Adrenal gland (tissue), 12 donors: ENCODE data around the gene GRM8. TPM values are rescaled to one million over a fixed set of nuclear protein-coding genes. Genes with fewer than 3 reads are reported as not detected.
"Not testable (repeated sequence)": the region's sequence is repeated elsewhere in the genome, so short reads cannot be mapped to it uniquely, and the experiment has no call there.

Source experiments
- DNase-seq, 7 donors: peaks; one replicate each; pipeline ENCODE4 v3.0.0-alpha.2; 2019 to 2020
- H3K27ac ChIP-seq, 5 donors: fragments of 200-600 bp; sonication (generic) in 4 of 5; 1 replicate in 3 of 5; 2 replicates in 2 of 5; pipeline versions ENCODE4 v1.5.1 to v1.8.0; 2016 to 2020; ENCODE audit warnings: mild to moderate bottlenecking in 1 of 5
- H3K27me3 ChIP-seq: fragments of 200-600 bp; 2 replicates; pipeline ENCODE4 v1.8.0; 2021
- H3K36me3 ChIP-seq, 2 donors: fragments of 200-600 bp; replicated peaks in 1 of 2; 1 replicate in 1 of 2; 2 replicates in 1 of 2; pipeline versions ENCODE4 v1.5.1 to v1.8.0; 2018 to 2022
- H3K4me1 ChIP-seq, 2 donors: fragments of 200-600 bp; replicated peaks in 1 of 2; 1 replicate in 1 of 2; 2 replicates in 1 of 2; pipeline versions ENCODE4 v1.5.1 to v1.8.0; 2018 to 2021
- H3K4me3 ChIP-seq, 4 donors: fragments of 200-600 bp; sonication (generic) in 3 of 4; one replicate each; pipeline ENCODE4 v1.5.1; 2016 to 2018
- H3K9me3 ChIP-seq, 3 donors: fragments of 200-600 bp; sonication (generic) in 1 of 3; replicated peaks in 1 of 3; 1 replicate in 2 of 3; 2 replicates in 1 of 3; pipeline versions ENCODE4 v1.5.1 to v1.8.0; 2016 to 2021
- POLR2A ChIP-seq, 2 donors: fragments of 450-650 bp; IDR thresholded peaks; one replicate each; pipeline ENCODE4 v1.6.1; 2017; ENCODE audit warnings: antibody characterized with exemption in 2 of 2, mild to moderate bottlenecking in 2 of 2, moderate library complexity in 1 of 2
- WGBS, 4 donors: extraction: QIAGEN DNeasy Blood & Tissue Kit in 2 of 4; methylation state at CpG; one replicate each; pipeline versions ENCODE4 v1.1.5 to v1.1.7; 2013 to 2017; 5-methylcytosine and 5-hydroxymethylcytosine counted together
- intact Hi-C, 2 donors: fragments of 100-400 bp; cut with DNase I; formaldehyde crosslinking; loops; one replicate each; pipeline versions ENCODE4 v1.14.1 to v1.15.0; 2022 to 2023
- polyA plus RNA-seq, 3 donors: library from polyadenylated mRNA; stranded (reverse); fragments of 200-250 nt in 2 of 3; fragments of 350-450 nt in 1 of 3; fragmentation: Illumina TruSeq in 1 of 3; extraction: RNeasy Lipid Tissue Mini Kit (QIAGEN cat#74804) in 1 of 3; gene quantifications; one replicate each; pipeline ENCODE4 v1.2.3, GENCODE V29; 2013 to 2014
- total RNA-seq, 9 donors: library from RNA; depleted of rRNA in 4 of 9; stranded (reverse); fragments of >200 nt in 4 of 9; fragments of 120-200 nt in 1 of 9; fragmentation: NEBNext Ultra II Directional in 1 of 9; extraction: Animal tissue kit (Norgen Biotek cat#: 25700) in 1 of 9; gene quantifications; one replicate each; pipeline versions ENCODE4 v1.1.0 to v1.2.4, GENCODE V29; 2013 to 2023
- TF ChIP-seq, protein P1 (sequence below), 6 experiments: fragments of 450-650 bp in 4 of 6; fragments of 200-600 bp in 2 of 6; sonication (generic) in 1 of 6; IDR thresholded peaks; 1 replicate in 5 of 6; 2 replicates in 1 of 6; pipeline versions ENCODE4 v1.5.1 to v1.8.0; 2016 to 2021; ENCODE audit warnings: antibody characterized with exemption in 6 of 6, mild to moderate bottlenecking in 2 of 6, moderate library complexity in 1 of 6
- donor health status: healthy with polysubstance abuse.
- donor health status: Bipolar disorder and iron deficiency.
- donor health status: DM: yes; HTN: yes; CAD: no.
- donor health status: DM: no; HTN: no; CAD: no.
- donor health status: DM: no; HTN: no; CAD: no.
- donor health status: DM: yes; HTN: yes; CAD: no.

GRM8 gene
- total and polyA plus RNA-seq, 12 donors = 0.10 to 2.5 (median 0.92) TPM; not detected in 5

DNA sequence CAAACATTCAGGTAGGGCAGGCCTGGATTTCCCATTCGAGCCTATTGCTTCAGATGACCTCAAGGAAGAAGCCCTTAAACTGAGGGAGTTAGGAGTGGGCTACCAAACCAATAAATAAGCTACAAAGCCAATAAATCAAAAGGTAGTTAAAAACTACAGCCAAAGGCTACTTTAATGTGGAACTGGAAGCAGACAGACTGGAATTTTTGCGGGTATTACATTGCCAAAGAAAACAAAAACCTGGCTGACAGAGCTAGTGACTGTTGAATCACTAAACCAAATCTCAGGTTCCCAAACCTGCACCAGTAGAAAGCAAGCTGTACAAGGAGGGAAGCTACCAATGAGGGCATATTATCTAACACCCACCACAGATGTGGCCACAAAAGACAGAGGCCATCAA lies 315.6 kb downstream of the GRM8 start:
- H3K27me3 ChIP-seq = no peaks in the 10 kb centered on the region
- no peaks in the 10 kb centered on the region for H3K4me1 ChIP-seq
- no peak overlapping the region for H3K27ac ChIP-seq
- H3K36me3 ChIP-seq = no peaks in the 10 kb centered on the region
- DNase-seq = no peak
- H3K4me3 ChIP-seq = no peak overlapping the region
- intact Hi-C loops = no loop called here
- 44 to 64% (median 51%) methylated on average over 2 of the region's 2 CpGs for WGBS, 4 donors
- TF ChIP-seq POLR2A (IDR thresholded peaks at IDR 0.05) = no peak
- no peaks in the 10 kb centered on the region for H3K9me3 ChIP-seq

GRCh38 chr7:126931581-126931980 lies 321.2 kb downstream of the GRM8 start:
- DNase-seq = no peak
- TF ChIP-seq POLR2A (IDR thresholded peaks at IDR 0.05) = no peak
- TF ChIP-seq, protein P1, sequence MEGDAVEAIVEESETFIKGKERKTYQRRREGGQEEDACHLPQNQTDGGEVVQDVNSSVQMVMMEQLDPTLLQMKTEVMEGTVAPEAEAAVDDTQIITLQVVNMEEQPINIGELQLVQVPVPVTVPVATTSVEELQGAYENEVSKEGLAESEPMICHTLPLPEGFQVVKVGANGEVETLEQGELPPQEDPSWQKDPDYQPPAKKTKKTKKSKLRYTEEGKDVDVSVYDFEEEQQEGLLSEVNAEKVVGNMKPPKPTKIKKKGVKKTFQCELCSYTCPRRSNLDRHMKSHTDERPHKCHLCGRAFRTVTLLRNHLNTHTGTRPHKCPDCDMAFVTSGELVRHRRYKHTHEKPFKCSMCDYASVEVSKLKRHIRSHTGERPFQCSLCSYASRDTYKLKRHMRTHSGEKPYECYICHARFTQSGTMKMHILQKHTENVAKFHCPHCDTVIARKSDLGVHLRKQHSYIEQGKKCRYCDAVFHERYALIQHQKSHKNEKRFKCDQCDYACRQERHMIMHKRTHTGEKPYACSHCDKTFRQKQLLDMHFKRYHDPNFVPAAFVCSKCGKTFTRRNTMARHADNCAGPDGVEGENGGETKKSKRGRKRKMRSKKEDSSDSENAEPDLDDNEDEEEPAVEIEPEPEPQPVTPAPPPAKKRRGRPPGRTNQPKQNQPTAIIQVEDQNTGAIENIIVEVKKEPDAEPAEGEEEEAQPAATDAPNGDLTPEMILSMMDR (IDR thresholded peaks at IDR 0.05) = no peak
- Histone ChIP-seq H3K9me3 (no peaks in the 10 kb centered on the region), H3K4me1 (no peaks in the 10 kb centered on the region), H3K4me3 (no peak overlapping the region), H3K27ac (no peak overlapping the region), H3K27me3 (no peaks in the 10 kb centered on the region), H3K36me3 (no peaks in the 10 kb centered on the region)
- intact Hi-C loops = no loop called here

GRCh38 chr7:126930166-126930565 lies 322.6 kb downstream of the GRM8 start:
- Histone ChIP-seq H3K4me1 (no peaks in the 10 kb centered on the region), H3K27me3 (no peaks in the 10 kb centered on the region), H3K9me3 (no peaks in the 10 kb centered on the region), H3K4me3 (no peak overlapping the region), H3K27ac (no peak overlapping the region), H3K36me3 (no peaks in the 10 kb centered on the region)
- no peak for TF ChIP-seq POLR2A (IDR thresholded peaks at IDR 0.05)
- TF ChIP-seq, protein P1 (IDR thresholded peaks at IDR 0.05) = no peak
- 47 to 70% (median 61%) methylated on average over 2 of the region's 2 CpGs for WGBS, 4 donors
- DNase-seq = no peak
- intact Hi-C loops = no loop called here

DNA sequence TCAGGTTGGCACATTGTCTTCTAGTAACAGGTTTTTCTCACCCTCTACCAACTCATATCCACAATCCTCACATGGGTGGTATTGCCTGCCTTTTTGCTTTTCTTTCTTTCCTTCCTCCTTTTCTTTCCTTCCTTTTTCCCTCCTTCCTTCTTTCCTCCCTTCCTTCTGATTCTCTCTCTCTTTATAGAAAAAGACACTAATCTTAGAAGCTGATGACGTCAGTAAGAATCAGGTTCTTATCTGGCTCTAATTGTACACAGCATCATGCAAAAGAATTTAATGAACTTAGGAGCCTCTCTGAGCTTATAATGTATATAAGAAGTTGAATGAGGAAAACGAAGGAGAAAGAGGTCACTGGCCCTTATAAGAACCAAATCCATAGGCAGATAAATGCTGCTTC lies 328.3 kb downstream of the GRM8 start:
- Histone ChIP-seq H3K27me3 (no peaks in the 10 kb centered on the region), H3K36me3 (no peaks in the 10 kb centered on the region), H3K4me3 (no peak overlapping the region), H3K27ac (no peak overlapping the region), H3K9me3 (no peaks in the 10 kb centered on the region), H3K4me1 (no peaks in the 10 kb centered on the region)
- 46 to 54% (median 47%) methylated on average over 2 of the region's 2 CpGs for WGBS, 4 donors
- TF ChIP-seq, protein P1 (IDR thresholded peaks at IDR 0.05) = no peak
- no peak for TF ChIP-seq POLR2A (IDR thresholded peaks at IDR 0.05)
- intact Hi-C loops = no loop called here
- no peak for DNase-seq

GRCh38 chr7:126911627-126912026 lies 341.1 kb downstream of the GRM8 start:
- H3K4me1 ChIP-seq, intact Hi-C loops: not testable (repeated sequence)
- 77 to 95% (median 85%) methylated on average over 4 of the region's 4 CpGs for WGBS, 4 donors

GRCh38 chr7:126908564-126908963 lies 344.2 kb downstream of the GRM8 start:
- DNase-seq, H3K4me3 ChIP-seq, H3K36me3 ChIP-seq, H3K9me3 ChIP-seq, H3K27me3 ChIP-seq, H3K27ac ChIP-seq, H3K4me1 ChIP-seq, intact Hi-C loops: not testable (repeated sequence)

More at GRCh38 chr7:126911627-126912026, 341.1 kb downstream of the GRM8 start:
- not testable (repeated sequence) for H3K9me3 ChIP-seq, H3K36me3 ChIP-seq, H3K27me3 ChIP-seq, DNase-seq, H3K27ac ChIP-seq, H3K4me3 ChIP-seq

GRCh38 chr7:126907657-126908056 lies 345.1 kb downstream of the GRM8 start:
- H3K4me1 ChIP-seq, H3K27me3 ChIP-seq, H3K36me3 ChIP-seq, DNase-seq, H3K4me3 ChIP-seq, H3K27ac ChIP-seq, H3K9me3 ChIP-seq, intact Hi-C loops: not testable (repeated sequence)
- WGBS, 4 donors = 80 to 87% (median 85%) methylated on average over 6 of the region's 6 CpGs

GRCh38 chr7:126905255-126905654 lies 347.5 kb downstream of the GRM8 start:
- intact Hi-C loops, DNase-seq, H3K4me1 ChIP-seq, H3K4me3 ChIP-seq, H3K9me3 ChIP-seq, H3K27me3 ChIP-seq, H3K27ac ChIP-seq, H3K36me3 ChIP-seq: not testable (repeated sequence)
- 68 to 81% (median 73%) methylated on average over 2 of the region's 2 CpGs for WGBS, 4 donors
